HG02938 (cell line): ENCODE results near the gene TCEA2.

Experiments used
- ATAC-seq: cut with Tn5 transposase; IDR thresholded peaks from one replicate; pipeline ENCODE4 v1.9.1; 2021; ENCODE audit warnings: mild to moderate bottlenecking, moderate library complexity; ENCODE audit not compliant: unreplicated experiment

TCEA2 gene

GRCh38 chr20:64063389-64064144, 569 bp downstream of the TCEA2 start:
- ATAC-seq, result no peak

- no peak for ATAC-seq
Measured at GRCh38 chr20:64064145-64064698, 1.2 kb downstream of the TCEA2 start.

- ATAC-seq, result no peak
Measured at GRCh38 chr20:64065062-64065973, 2.3 kb downstream of the TCEA2 start.

GRCh38 chr20:64065974-64066343, 3.0 kb downstream of the TCEA2 start:
- ATAC-seq, result no peak

- ATAC-seq, result no peak
Measured at GRCh38 chr20:64067005-64067632, 4.1 kb downstream of the TCEA2 start.

- no peak for ATAC-seq
Measured at GRCh38 chr20:64067733-64068307, 4.8 kb downstream of the TCEA2 start.

- no peak for ATAC-seq
Measured at GRCh38 chr20:64068386-64069208, 5.6 kb downstream of the TCEA2 start.

- no peak for ATAC-seq
Measured at GRCh38 chr20:64069209-64069613, 6.2 kb downstream of the TCEA2 start.

- no peak for ATAC-seq
Measured at GRCh38 chr20:64069614-64070243, 6.7 kb downstream of the TCEA2 start.

- ATAC-seq, result no peak
Measured at GRCh38 chr20:64070244-64070993, 7.4 kb downstream of the TCEA2 start.

GRCh38 chr20:64071341-64072332, 8.6 kb downstream of the TCEA2 start:
- ATAC-seq, result no peak

GRCh38 chr20:64072498-64073063, 9.6 kb downstream of the TCEA2 start:
- no peak for ATAC-seq

- ATAC-seq, result no peak
Measured at GRCh38 chr20:64073476-64074183, 10.6 kb downstream of the TCEA2 start.

- no peak for ATAC-seq
Measured at GRCh38 chr20:64074184-64074789, 11.3 kb downstream of the TCEA2 start.

GRCh38 chr20:64074963-64075362, 12.0 kb downstream of the TCEA2 start:
- no peak for ATAC-seq

- ATAC-seq, result no peak
Measured at GRCh38 chr20:64075556-64075955, 12.6 kb downstream of the TCEA2 start.
